ENCODE measurements around the gene IL2RA. TPM values are rescaled to one million over a fixed set of nuclear protein-coding genes. Genes with fewer than 3 reads are reported as not detected.

The IL2RA gene
- total RNA-seq, 1 experiment from 2014 or later: not detected

DNA sequence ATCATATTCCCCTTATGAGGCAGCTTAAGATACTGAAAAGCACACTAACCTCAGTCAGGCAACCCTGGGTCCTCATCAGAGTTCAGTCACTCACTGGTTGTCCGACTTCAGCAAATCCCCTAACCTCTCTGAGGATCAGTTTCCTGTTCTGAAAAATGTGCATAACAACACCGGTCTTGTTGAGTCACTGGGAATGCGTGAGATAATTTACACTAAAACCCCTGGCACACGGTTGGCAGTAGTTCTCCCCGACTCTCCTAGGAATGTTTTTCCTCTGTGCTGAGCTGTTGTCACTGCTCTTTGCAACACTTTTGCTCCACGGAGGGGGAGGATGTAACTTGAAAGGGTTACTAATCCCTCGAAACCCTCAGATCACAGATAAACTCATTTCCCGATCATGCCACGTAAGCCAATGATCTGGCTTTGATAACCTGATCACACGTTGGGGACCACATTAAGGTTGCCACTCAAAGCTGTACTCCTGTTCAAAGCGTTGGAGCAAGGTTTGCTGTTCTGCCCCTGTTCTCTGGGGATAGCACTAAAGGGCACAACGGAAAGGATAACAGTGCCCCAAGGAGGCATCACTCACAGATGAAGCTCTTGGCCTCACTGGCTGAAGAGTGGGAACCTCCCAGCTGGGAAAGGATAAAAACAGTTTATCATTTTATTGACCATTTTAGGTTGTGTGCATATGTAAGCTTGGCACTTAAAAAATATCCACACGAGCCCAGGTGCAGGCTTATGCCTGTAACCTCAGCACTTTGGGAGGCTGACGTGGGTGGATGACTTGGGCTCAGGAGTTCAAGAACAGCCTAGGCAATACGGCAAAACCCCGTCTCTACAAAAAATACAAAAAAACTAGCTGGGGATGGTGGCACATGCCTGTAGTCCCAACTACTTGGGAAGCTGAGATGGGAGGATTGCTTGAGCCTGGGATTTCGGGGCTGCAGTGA lies 21.6 kb upstream of the IL2RA start:
- H2BK5ac ChIP-seq (ENCODE audit: insufficient read length, low read length): no peak overlapping the region
- no peak overlapping the region for H3K27ac ChIP-seq (ENCODE audit: insufficient read length, low read depth, low read length)
- H2AFZ ChIP-seq (ENCODE audit: low read length): no peak overlapping the region
- no peak overlapping the region for H3K4me2 ChIP-seq (ENCODE audit: insufficient read depth, insufficient read length, low read length)
- peaks cover 4 to 5% of the 10 kb centered on the region in 2 experiments for H3K9me3 Mint-ChIP-seq
- no peaks in the 10 kb centered on the region for H3K9me3 ChIP-seq (ENCODE audit: control insufficient read depth, low read depth, low read length)
- no peak overlapping the region for H2BK120ac ChIP-seq (ENCODE audit: low read depth, low read length, poor library complexity, severe bottlenecking)
- peaks cover 8% of the 10 kb centered on the region; the same call in 1 of the 2 replicates for H3K4me1 ChIP-seq (ENCODE audit: insufficient read depth, low read length)
- no peak overlapping the region for H3K18ac ChIP-seq (ENCODE audit: insufficient read length, low read depth, low read length)
- H3K4me3 Mint-ChIP-seq: peak overlapping the region in 1 of 2 experiments; percentile 4; a peak in 1 of 5 replicates
- no peak overlapping the region for H3K56ac ChIP-seq (ENCODE audit: insufficient read length, low read depth, low read length)
- no peak for DNase-seq
- H3K36me3 Mint-ChIP-seq (ENCODE audit: insufficient read depth in 1 of 3, low read depth in 3 of 3): no peaks in the 10 kb centered on the region; a peak in 2 of 7 replicates
- H2BK20ac ChIP-seq (ENCODE audit: low read depth, low read length, poor library complexity, severe bottlenecking): no peak overlapping the region
- H3K4ac ChIP-seq (ENCODE audit: low read depth, low read length): no peak overlapping the region
- no peaks in the 10 kb centered on the region for H3K79me2 ChIP-seq (ENCODE audit: insufficient read depth, low read length)
- no peak overlapping the region for H2BK12ac ChIP-seq (ENCODE audit: insufficient read length, low read depth, low read length)
- no peak overlapping the region for H3T11ph ChIP-seq (ENCODE audit: low read length)
- H2BK15ac ChIP-seq (ENCODE audit: low read depth, low read length): no peak overlapping the region
- peaks cover 22 to 26% of the 10 kb centered on the region in 2 experiments for H3K4me1 Mint-ChIP-seq
- no peak overlapping the region; a peak in 1 of 7 replicates for H3K27ac Mint-ChIP-seq
- H4K20me1 ChIP-seq (ENCODE audit: control insufficient read depth, insufficient read depth, insufficient read length): no peaks in the 10 kb centered on the region
- H4K91ac ChIP-seq (ENCODE audit: insufficient read length, low read depth, low read length): no peak overlapping the region
- no peaks in the 10 kb centered on the region for H3K23me2 ChIP-seq (ENCODE audit: insufficient read length, low read depth, low read length, poor library complexity, severe bottlenecking)
- H2AK5ac ChIP-seq (ENCODE audit: insufficient read length, low read length): no peak overlapping the region
- H3K9ac ChIP-seq (ENCODE audit: extremely low read depth, insufficient read length, low read length): no peak overlapping the region
- no peaks in the 10 kb centered on the region for H3K79me1 ChIP-seq (ENCODE audit: insufficient read depth, low read depth, low read length, poor library complexity, severe bottlenecking)
- TF ChIP-seq, protein P1, sequence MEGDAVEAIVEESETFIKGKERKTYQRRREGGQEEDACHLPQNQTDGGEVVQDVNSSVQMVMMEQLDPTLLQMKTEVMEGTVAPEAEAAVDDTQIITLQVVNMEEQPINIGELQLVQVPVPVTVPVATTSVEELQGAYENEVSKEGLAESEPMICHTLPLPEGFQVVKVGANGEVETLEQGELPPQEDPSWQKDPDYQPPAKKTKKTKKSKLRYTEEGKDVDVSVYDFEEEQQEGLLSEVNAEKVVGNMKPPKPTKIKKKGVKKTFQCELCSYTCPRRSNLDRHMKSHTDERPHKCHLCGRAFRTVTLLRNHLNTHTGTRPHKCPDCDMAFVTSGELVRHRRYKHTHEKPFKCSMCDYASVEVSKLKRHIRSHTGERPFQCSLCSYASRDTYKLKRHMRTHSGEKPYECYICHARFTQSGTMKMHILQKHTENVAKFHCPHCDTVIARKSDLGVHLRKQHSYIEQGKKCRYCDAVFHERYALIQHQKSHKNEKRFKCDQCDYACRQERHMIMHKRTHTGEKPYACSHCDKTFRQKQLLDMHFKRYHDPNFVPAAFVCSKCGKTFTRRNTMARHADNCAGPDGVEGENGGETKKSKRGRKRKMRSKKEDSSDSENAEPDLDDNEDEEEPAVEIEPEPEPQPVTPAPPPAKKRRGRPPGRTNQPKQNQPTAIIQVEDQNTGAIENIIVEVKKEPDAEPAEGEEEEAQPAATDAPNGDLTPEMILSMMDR (conservative IDR thresholded peaks at IDR 0.05): no peak
- no peak overlapping the region for H4K5ac ChIP-seq (ENCODE audit: insufficient read length, low read depth, low read length)
- whole genome bisulfite sequencing (ENCODE audit: extremely low coverage, insufficient read length, low lambda C conversion rate): no CpG with 5 or more reads among the region's 17 CpGs
- peaks cover 14% of the 10 kb centered on the region for H3K27me3 Mint-ChIP-seq (ENCODE audit: low read depth)
- H3K14ac ChIP-seq (ENCODE audit: insufficient read depth, low read length): no peak overlapping the region
- H4K8ac ChIP-seq (replicated peaks; ENCODE audit: insufficient read length, low read depth, low read length): no peak overlapping the region
- H3K23ac ChIP-seq (ENCODE audit: insufficient read length, low read depth, low read length): no peak overlapping the region
- H3K27me3 ChIP-seq (ENCODE audit: insufficient read depth, low read length): no peaks in the 10 kb centered on the region

Measured in H9 (cell line).